ENCODE results near the gene PDLIM1.

GRCh38 chr10:95225136-95225535 is 65.7 kb downstream of the PDLIM1 start:
- TF ChIP-seq POLR2A (IDR thresholded peaks at IDR 0.05; ENCODE audit: low read length): no peak
- TF ChIP-seq GATA1 (IDR thresholded peaks at IDR 0.05; ENCODE audit: low read depth, low read length): no peak
